ENCODE results near the gene BLVRA. TPM values are rescaled to one million over a fixed set of nuclear protein-coding genes. Genes with fewer than 3 reads are reported as not detected.

The BLVRA gene
- total RNA-seq, 1 donor from 2014 or later: 22.4 TPM

GRCh38 chr7:43763183-43763582, 4.7 kb downstream of the BLVRA start:
- H3K4me3 Mint-ChIP-seq (ENCODE audit: low read depth): no peak overlapping the region
- peaks cover 17% of the 10 kb centered on the region for H3K4me1 Mint-ChIP-seq (ENCODE audit: low read depth)
- DNase-seq (ENCODE audit: low spot score, unreplicated experiment): no peak
- H3K36me3 Mint-ChIP-seq (ENCODE audit: insufficient read depth): no peaks in the 10 kb centered on the region
- no peak overlapping the region for H3K27ac Mint-ChIP-seq
- H3K9me3 Mint-ChIP-seq (ENCODE audit: low read depth): no peaks in the 10 kb centered on the region
- TF ChIP-seq CTCF (IDR thresholded peaks at IDR 0.05; ENCODE audit: unreplicated experiment): no peak
- peaks cover 10% of the 10 kb centered on the region for H3K27me3 Mint-ChIP-seq

- Mint-ChIP-seq H3K27me3 (peaks cover 10% of the 10 kb centered on the region), H3K4me3 (ENCODE audit: low read depth) (no peak overlapping the region), H3K4me1 (ENCODE audit: low read depth) (peaks cover 17% of the 10 kb centered on the region), H3K36me3 (ENCODE audit: insufficient read depth) (no peaks in the 10 kb centered on the region), H3K27ac (peak overlapping the region; percentile 87), H3K9me3 (ENCODE audit: low read depth) (no peaks in the 10 kb centered on the region)
- DNase-seq (ENCODE audit: low spot score, unreplicated experiment): no peak
- TF ChIP-seq CTCF (IDR thresholded peaks at IDR 0.05; ENCODE audit: unreplicated experiment): no peak
Measured at GRCh38 chr7:43764039-43764761, 5.7 kb downstream of the BLVRA start.

GRCh38 chr7:43764807-43765491, 6.5 kb downstream of the BLVRA start:
- Mint-ChIP-seq H3K9me3 (ENCODE audit: low read depth) (no peaks in the 10 kb centered on the region), H3K36me3 (ENCODE audit: insufficient read depth) (no peaks in the 10 kb centered on the region), H3K4me3 (ENCODE audit: low read depth) (no peak overlapping the region), H3K27me3 (peaks cover 4% of the 10 kb centered on the region), H3K27ac (no peak overlapping the region), H3K4me1 (ENCODE audit: low read depth) (peaks cover 18% of the 10 kb centered on the region)
- no peak for DNase-seq (ENCODE audit: low spot score, unreplicated experiment)
- no peak for TF ChIP-seq CTCF (IDR thresholded peaks at IDR 0.05; ENCODE audit: unreplicated experiment)

GRCh38 chr7:43766564-43766963, 8.1 kb downstream of the BLVRA start:
- Mint-ChIP-seq H3K36me3 (ENCODE audit: insufficient read depth) (no peaks in the 10 kb centered on the region), H3K27me3 (no peaks in the 10 kb centered on the region), H3K4me1 (ENCODE audit: low read depth) (peaks cover 24% of the 10 kb centered on the region), H3K27ac (no peak overlapping the region), H3K4me3 (ENCODE audit: low read depth) (no peak overlapping the region), H3K9me3 (ENCODE audit: low read depth) (no peaks in the 10 kb centered on the region)
- TF ChIP-seq CTCF (IDR thresholded peaks at IDR 0.05; ENCODE audit: unreplicated experiment): no peak
- DNase-seq (ENCODE audit: low spot score, unreplicated experiment): no peak

- H3K4me3 Mint-ChIP-seq (ENCODE audit: low read depth): no peak overlapping the region
- H3K27me3 Mint-ChIP-seq: no peaks in the 10 kb centered on the region
- H3K27ac Mint-ChIP-seq: no peak overlapping the region
- H3K4me1 Mint-ChIP-seq (ENCODE audit: low read depth): peaks cover 24% of the 10 kb centered on the region
- TF ChIP-seq CTCF (IDR thresholded peaks at IDR 0.05; ENCODE audit: unreplicated experiment): no peak
- DNase-seq (ENCODE audit: low spot score, unreplicated experiment): no peak
- H3K9me3 Mint-ChIP-seq (ENCODE audit: low read depth): no peaks in the 10 kb centered on the region
- no peaks in the 10 kb centered on the region for H3K36me3 Mint-ChIP-seq (ENCODE audit: insufficient read depth)
Measured at GRCh38 chr7:43767311-43767710, 8.8 kb downstream of the BLVRA start.

Data from progenitor cell of endocrine pancreas (in vitro differentiated cells).